Tibial artery (tissue), 4 donors: ENCODE data around the gene PFN3.

ENCODE experiments used
- DNase-seq, 2 donors: peaks; one replicate each; pipeline ENCODE4 v3.0.0-alpha.2; 2019
- H3K27ac ChIP-seq, 2 donors: fragments of 200-600 bp; sonication (generic) in 1 of 2; 1 replicate in 1 of 2; 2 replicates in 1 of 2; pipeline ENCODE4 v1.5.1; 2018 to 2019; ENCODE audit warnings: mild to moderate bottlenecking in 1 of 2
- H3K27me3 ChIP-seq, 2 donors: fragments of 200-600 bp; sonication (generic) in 1 of 2; one replicate each; pipeline versions ENCODE4 v1.5.1 to v1.6.0; 2016 to 2019
- H3K36me3 ChIP-seq, 3 donors: fragments of 200-600 bp; sonication (generic) in 2 of 3; one replicate each; pipeline ENCODE4 v1.5.1; 2016 to 2019; ENCODE audit warnings: mild to moderate bottlenecking in 2 of 3
- H3K4me1 ChIP-seq, 4 donors: fragments of 200-600 bp; sonication (generic) in 2 of 4; 1 replicate in 3 of 4; 2 replicates in 1 of 4; pipeline ENCODE4 v1.5.1; 2016 to 2019
- H3K4me3 ChIP-seq, 2 donors: fragments of 200-600 bp; sonication (generic) in 1 of 2; 1 replicate in 1 of 2; 2 replicates in 1 of 2; pipeline ENCODE4 v1.5.1; 2018 to 2019; ENCODE audit warnings: mild to moderate bottlenecking in 2 of 2
- H3K9me3 ChIP-seq, 3 donors: fragments of 200-600 bp; sonication (generic) in 1 of 3; one replicate each; pipeline ENCODE4 v1.5.1; 2016 to 2019
- intact Hi-C: fragments of 100-400 bp; cut with DNase I; formaldehyde crosslinking; loops from one replicate; pipeline ENCODE4 v1.15.0; 2023; ENCODE audit warnings: low total_unique reads
- TF ChIP-seq, protein P1 (sequence below), 2 experiments: fragments of 200-600 bp in 1 of 2; fragments of 450-650 bp in 1 of 2; IDR thresholded peaks; one replicate each; pipeline ENCODE4 v1.5.1; 2017 to 2019; ENCODE audit warnings: antibody characterized with exemption in 2 of 2, mild to moderate bottlenecking in 1 of 2, moderate library complexity in 1 of 2

The PFN3 gene

DNA sequence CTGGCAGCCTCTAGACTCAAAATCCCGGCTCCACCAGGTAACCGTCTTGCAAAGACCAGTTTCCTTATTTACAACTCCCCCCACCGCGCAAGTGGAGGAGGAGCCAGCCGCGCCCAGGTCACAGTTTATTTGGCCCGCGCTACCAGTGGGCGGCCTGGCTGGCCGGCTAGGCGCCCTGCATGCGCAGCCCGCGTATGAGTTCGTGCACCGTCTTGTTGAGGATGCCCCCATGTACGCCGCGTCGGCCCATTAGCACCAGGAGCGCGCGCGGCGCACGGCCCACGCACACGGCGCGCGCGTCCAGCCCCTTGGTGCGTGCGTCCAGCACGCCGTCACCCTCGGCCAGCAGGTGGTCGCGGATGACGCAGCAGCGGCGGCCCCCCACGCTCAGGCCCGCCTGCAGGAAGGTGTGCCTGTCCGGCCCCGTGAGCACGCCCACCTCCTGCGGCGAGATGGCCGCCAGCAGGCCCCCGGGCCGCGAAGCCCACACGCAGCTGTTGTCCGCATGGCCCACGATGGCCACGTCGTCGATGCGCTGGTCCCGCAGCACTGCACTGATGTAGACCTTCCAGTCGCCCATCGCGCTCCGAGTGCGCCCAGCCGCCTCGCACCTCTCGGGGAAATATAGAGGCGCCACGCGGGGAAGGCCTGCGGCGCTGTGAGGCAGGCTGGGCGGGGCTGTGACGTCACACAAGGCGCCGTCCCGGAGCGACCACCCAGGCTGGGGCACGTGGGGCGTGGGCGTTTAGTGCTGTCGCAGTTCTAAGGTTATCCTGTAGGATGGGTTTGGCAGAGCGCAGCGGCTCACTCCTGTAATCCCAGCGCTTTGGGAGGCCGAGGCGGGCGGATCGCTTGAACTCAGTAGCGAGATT lies at the start of gene PFN3:
Gene PFN3 (minus strand): TSS at position 665 of the 872 bp plus-strand sequence. CDS start 85 bp downstream, at position 580.
- Histone ChIP-seq H3K36me3 (no peaks in the 10 kb centered on the region), H3K4me3 (no peak within 1 kb of the TSS), H3K4me1 (peaks cover 0 to 38% (median 34%) of the 10 kb centered on the region in 4 donors), H3K9me3 (no peaks in the 10 kb centered on the region), H3K27me3 (peaks cover 7 to 95% of the 10 kb centered on the region in 2 donors), H3K27ac (no peak within 1 kb of the TSS)
- TF ChIP-seq, protein P1, sequence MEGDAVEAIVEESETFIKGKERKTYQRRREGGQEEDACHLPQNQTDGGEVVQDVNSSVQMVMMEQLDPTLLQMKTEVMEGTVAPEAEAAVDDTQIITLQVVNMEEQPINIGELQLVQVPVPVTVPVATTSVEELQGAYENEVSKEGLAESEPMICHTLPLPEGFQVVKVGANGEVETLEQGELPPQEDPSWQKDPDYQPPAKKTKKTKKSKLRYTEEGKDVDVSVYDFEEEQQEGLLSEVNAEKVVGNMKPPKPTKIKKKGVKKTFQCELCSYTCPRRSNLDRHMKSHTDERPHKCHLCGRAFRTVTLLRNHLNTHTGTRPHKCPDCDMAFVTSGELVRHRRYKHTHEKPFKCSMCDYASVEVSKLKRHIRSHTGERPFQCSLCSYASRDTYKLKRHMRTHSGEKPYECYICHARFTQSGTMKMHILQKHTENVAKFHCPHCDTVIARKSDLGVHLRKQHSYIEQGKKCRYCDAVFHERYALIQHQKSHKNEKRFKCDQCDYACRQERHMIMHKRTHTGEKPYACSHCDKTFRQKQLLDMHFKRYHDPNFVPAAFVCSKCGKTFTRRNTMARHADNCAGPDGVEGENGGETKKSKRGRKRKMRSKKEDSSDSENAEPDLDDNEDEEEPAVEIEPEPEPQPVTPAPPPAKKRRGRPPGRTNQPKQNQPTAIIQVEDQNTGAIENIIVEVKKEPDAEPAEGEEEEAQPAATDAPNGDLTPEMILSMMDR (IDR thresholded peaks at IDR 0.05) = no peak
- DNase-seq = no peak
- intact Hi-C loops = no loop called here

DNA sequence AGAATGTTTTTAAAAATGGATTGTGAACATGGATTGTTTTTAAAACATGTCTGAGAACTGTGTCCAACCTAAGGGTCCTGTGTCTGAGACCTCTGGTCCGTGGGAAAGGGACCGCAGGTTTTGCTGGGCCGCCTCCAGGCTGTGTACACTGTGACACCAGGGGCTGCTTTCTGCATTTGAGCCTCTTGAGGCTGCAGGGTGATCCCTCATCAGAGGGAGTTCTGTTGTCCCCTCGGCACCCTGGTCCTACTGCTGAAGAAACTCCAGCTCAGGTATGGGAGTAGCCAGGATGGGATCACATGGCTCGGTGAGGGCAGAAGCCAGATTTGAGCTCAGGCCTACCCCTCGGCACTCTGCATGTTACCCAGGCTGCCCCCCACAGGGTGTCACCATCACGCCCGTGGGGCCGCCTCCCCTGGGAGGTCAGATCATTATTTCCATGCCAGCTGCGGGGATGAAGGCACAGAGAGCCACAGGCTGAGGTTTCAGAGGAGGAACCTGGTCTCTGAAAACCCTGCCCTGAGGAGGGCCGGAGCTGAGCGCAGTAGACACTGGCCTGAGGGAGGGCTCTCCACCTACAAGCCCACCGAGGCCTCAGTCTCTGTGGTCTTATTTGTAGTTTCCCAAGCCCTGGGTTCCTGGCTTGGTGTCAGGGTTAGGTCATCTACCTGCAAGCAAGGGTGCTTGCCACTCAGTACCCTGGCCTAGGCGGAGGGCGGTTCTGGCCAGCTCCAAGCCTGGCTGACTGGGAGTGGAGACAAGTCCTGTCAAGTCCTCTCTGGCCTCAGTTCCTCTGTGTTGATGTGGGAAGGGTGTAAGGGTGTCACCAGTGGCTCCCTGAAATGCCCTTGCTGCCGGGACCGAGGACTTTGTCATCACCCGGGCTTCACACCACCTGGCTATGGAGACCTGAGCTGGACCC lies 48.9 kb upstream of the PFN3 start:
- DNase-seq = no peak
- Histone ChIP-seq H3K4me1 (peaks cover 0 to 39% (median 33%) of the 10 kb centered on the region in 4 donors), H3K27me3 (peaks cover 0 to 43% of the 10 kb centered on the region in 2 donors), H3K4me3 (no peak overlapping the region), H3K27ac (no peak overlapping the region), H3K36me3 (no peaks in the 10 kb centered on the region), H3K9me3 (no peaks in the 10 kb centered on the region)
- intact Hi-C loops = no loop called here
- TF ChIP-seq, protein P1 (IDR thresholded peaks at IDR 0.05) = no peak

DNA sequence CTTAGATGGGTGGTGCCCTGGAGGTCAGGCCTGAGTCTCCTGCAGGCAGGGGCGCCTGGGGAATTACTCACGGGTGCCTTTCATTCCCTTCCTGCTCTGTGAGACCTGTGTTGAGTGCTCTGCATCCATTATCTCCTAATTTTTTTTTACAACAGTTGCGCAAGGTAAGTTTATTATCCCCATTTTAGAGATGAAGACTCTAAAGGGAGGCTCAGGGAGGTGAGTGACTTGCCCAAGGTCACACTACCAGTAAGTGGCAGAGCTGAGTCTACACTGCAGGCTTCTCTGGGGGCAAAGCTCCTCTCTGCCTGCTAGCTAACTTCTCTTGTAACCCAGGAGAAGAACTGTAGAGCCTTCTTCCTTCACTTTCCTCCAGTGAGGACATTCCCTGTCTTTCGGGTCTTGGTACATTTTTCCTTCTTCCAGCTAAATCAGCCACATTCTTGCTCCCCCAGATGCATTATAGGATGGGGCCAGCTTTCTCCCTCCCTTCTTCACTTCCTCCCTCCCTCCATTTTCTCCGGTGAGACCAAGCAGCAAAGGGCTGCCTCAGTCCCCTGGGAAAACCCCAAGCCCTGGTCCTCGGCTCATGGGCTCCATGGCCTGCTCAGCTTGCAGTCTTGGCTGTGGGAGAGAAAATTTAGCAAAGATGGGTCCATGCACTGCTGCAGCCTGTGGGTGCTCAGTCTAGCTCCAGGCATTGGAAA lies 47.9 kb upstream of the PFN3 start:
- intact Hi-C loops = no loop called here
- no peak overlapping the region for H3K4me3 ChIP-seq
- TF ChIP-seq, protein P1 (IDR thresholded peaks at IDR 0.05) = no peak
- no peaks in the 10 kb centered on the region for H3K9me3 ChIP-seq
- H3K36me3 ChIP-seq = no peaks in the 10 kb centered on the region
- H3K4me1 ChIP-seq = peaks cover 0 to 29% (median 26%) of the 10 kb centered on the region in 4 donors
- peaks cover 0 to 43% of the 10 kb centered on the region in 2 donors for H3K27me3 ChIP-seq
- DNase-seq = no peak
- H3K27ac ChIP-seq = no peak overlapping the region

GRCh38 chr5:177447611-177448243 lies 47.3 kb upstream of the PFN3 start:
- Histone ChIP-seq H3K4me3 (peak overlapping the region in 1 of 2 donors; percentile 58), H3K36me3 (peaks cover 0 to 6% (median 0%) of the 10 kb centered on the region in 3 donors), H3K9me3 (no peaks in the 10 kb centered on the region), H3K27ac (peak overlapping the region in 1 of 2 donors; percentile 7), H3K27me3 (peaks cover 0 to 39% of the 10 kb centered on the region in 2 donors), H3K4me1 (peaks cover 0 to 28% (median 26%) of the 10 kb centered on the region in 4 donors)
- intact Hi-C loops = no loop called here
- TF ChIP-seq, protein P1 (IDR thresholded peaks at IDR 0.05) = no peak
- DNase-seq = peak in 1 of 2 donors; percentile 86
